H9 (cell line): Measurements from ENCODE around the gene PIK3CD. TPM values are rescaled to one million over a fixed set of nuclear protein-coding genes. Genes with fewer than 3 reads are reported as not detected.
A peak's percentile ranks its signal among the peaks of the same experiment; 100 is the strongest.

Experiments used
- DNase-seq: peaks from one replicate; pipeline ENCODE4 v3.0.0-alpha.2; 2017
- H2AFZ ChIP-seq: one replicate; pipeline ENCODE4 v1.6.1; 2013; ENCODE audit warnings: mild to moderate bottlenecking, low read length, control low read depth, moderate library complexity
- H2AK5ac ChIP-seq: 2 replicates; pipeline ENCODE4 v1.6.1; 2013; ENCODE audit warnings: low read length, control low read depth, mixed read lengths; ENCODE audit not compliant: insufficient read length
- H2BK120ac ChIP-seq: one replicate; pipeline ENCODE4 v1.6.1; 2013; ENCODE audit warnings: low read depth, mild to moderate bottlenecking, low read length, control low read depth, inconsistent platforms; ENCODE audit not compliant: poor library complexity, severe bottlenecking
- H2BK12ac ChIP-seq: 2 replicates; pipeline ENCODE4 v1.6.1; 2013; ENCODE audit warnings: low read length, control low read depth, mixed read lengths, low read depth; ENCODE audit not compliant: insufficient read length
- H2BK15ac ChIP-seq: 2 replicates; pipeline ENCODE4 v1.6.1; 2013; ENCODE audit warnings: low read depth, low read length, control low read depth
- H2BK20ac ChIP-seq: one replicate; pipeline ENCODE4 v1.6.1; 2013; ENCODE audit warnings: low read depth, mild to moderate bottlenecking, low read length, control low read depth, inconsistent platforms; ENCODE audit not compliant: poor library complexity, severe bottlenecking
- H2BK5ac ChIP-seq: 2 replicates; pipeline ENCODE4 v1.6.1; 2013; ENCODE audit warnings: low read length, control low read depth, mixed read lengths; ENCODE audit not compliant: insufficient read length
- H3K14ac ChIP-seq: 2 replicates; pipeline ENCODE4 v1.6.1; 2013; ENCODE audit warnings: low read length, control low read depth; ENCODE audit not compliant: insufficient read depth
- H3K18ac ChIP-seq: 2 replicates; pipeline ENCODE4 v1.6.1; 2013; ENCODE audit warnings: low read depth, mild to moderate bottlenecking, mixed read lengths, low read length, control low read depth; ENCODE audit not compliant: insufficient read length
- H3K23ac ChIP-seq: 2 replicates; pipeline ENCODE4 v1.6.1; 2013; ENCODE audit warnings: low read length, control low read depth, mixed read lengths, low read depth; ENCODE audit not compliant: insufficient read length
- H3K23me2 ChIP-seq: 2 replicates; pipeline ENCODE4 v1.6.1; 2013; ENCODE audit warnings: low read depth, mild to moderate bottlenecking, mixed read lengths, low read length, control low read depth; ENCODE audit not compliant: insufficient read length, poor library complexity, severe bottlenecking
- H3K27ac ChIP-seq: 2 replicates; pipeline ENCODE4 v1.5.1; 2013; ENCODE audit warnings: low read length, control low read depth, mixed read lengths, low read depth; ENCODE audit not compliant: insufficient read length
- H3K27me3 ChIP-seq: 2 replicates; pipeline ENCODE4 v1.6.1; 2013; ENCODE audit warnings: low read length, control low read depth, inconsistent platforms; ENCODE audit not compliant: insufficient read depth
- H3K4ac ChIP-seq: 2 replicates; pipeline ENCODE4 v1.6.1; 2013; ENCODE audit warnings: low read depth, mild to moderate bottlenecking, control low read depth, inconsistent platforms, low read length, moderate library complexity
- H3K4me1 ChIP-seq: 2 replicates; pipeline ENCODE4 v1.6.1; 2013; ENCODE audit warnings: low read length, control low read depth, inconsistent platforms; ENCODE audit not compliant: insufficient read depth
- H3K4me2 ChIP-seq: 2 replicates; pipeline ENCODE4 v1.6.1; 2013; ENCODE audit warnings: low read length, control low read depth, mixed read lengths; ENCODE audit not compliant: insufficient read length, insufficient read depth
- H3K56ac ChIP-seq: 2 replicates; pipeline ENCODE4 v1.6.1; 2013; ENCODE audit warnings: low read depth, mild to moderate bottlenecking, mixed read lengths, low read length, control low read depth; ENCODE audit not compliant: insufficient read length
- H3K79me1 ChIP-seq: 2 replicates; pipeline ENCODE4 v1.6.1; 2013; ENCODE audit warnings: low read depth, mild to moderate bottlenecking, moderate library complexity, low read length, control low read depth, inconsistent platforms; ENCODE audit not compliant: insufficient read depth, poor library complexity, severe bottlenecking
- H3K79me2 ChIP-seq: 2 replicates; pipeline ENCODE4 v1.6.1; 2013; ENCODE audit warnings: low read length, control low read depth, inconsistent platforms; ENCODE audit not compliant: insufficient read depth
- H3K9ac ChIP-seq: 2 replicates; pipeline ENCODE4 v1.6.1; 2013; ENCODE audit warnings: low read length, control low read depth, mixed read lengths; ENCODE audit not compliant: insufficient read length; ENCODE audit errors: extremely low read depth
- H3K9me3 ChIP-seq: one replicate; pipeline ENCODE4 v1.6.1; 2013; ENCODE audit warnings: low read depth, low read length, inconsistent platforms; ENCODE audit not compliant: control insufficient read depth
- H3T11ph ChIP-seq: one replicate; pipeline ENCODE4 v1.6.1; 2013; ENCODE audit warnings: mild to moderate bottlenecking, low read length, control low read depth, inconsistent platforms
- H4K20me1 ChIP-seq: one replicate; pipeline ENCODE4 v1.6.1; 2013; ENCODE audit not compliant: control insufficient read depth, insufficient read length, insufficient read depth
- H4K5ac ChIP-seq: 2 replicates; pipeline ENCODE4 v1.6.1; 2013; ENCODE audit warnings: low read depth, mild to moderate bottlenecking, mixed read lengths, low read length, control low read depth; ENCODE audit not compliant: insufficient read length
- H4K8ac ChIP-seq: replicated peaks from 2 replicates; pipeline ENCODE4 v1.6.1; 2013; ENCODE audit warnings: low read length, control low read depth, mixed read lengths, low read depth; ENCODE audit not compliant: insufficient read length
- H4K91ac ChIP-seq: 2 replicates; pipeline ENCODE4 v1.6.1; 2013; ENCODE audit warnings: low read depth, mild to moderate bottlenecking, moderate library complexity, mixed read lengths, low read length, control low read depth; ENCODE audit not compliant: insufficient read length
- H3K27ac Mint-ChIP-seq, 3 experiments: 2 replicates in 2 of 3; 3 replicates in 1 of 3; pipeline ENCODE4 v1.8.0; 2020 to 2021; ENCODE audit warnings: mixed read lengths in 3 of 3, mild to moderate bottlenecking in 1 of 3, moderate library complexity in 1 of 3
- H3K27me3 Mint-ChIP-seq: 2 replicates; pipeline ENCODE4 v1.8.0; 2021; ENCODE audit warnings: low read depth, mild to moderate bottlenecking, moderate library complexity, mixed read lengths
- H3K36me3 Mint-ChIP-seq, 3 experiments: 2 replicates in 2 of 3; 3 replicates in 1 of 3; pipeline ENCODE4 v1.8.0; 2020 to 2021; ENCODE audit warnings: low read depth in 3 of 3, mixed read lengths in 3 of 3; ENCODE audit not compliant: insufficient read depth in 1 of 3
- H3K4me1 Mint-ChIP-seq, 2 experiments: 2 replicates each; pipeline ENCODE4 v1.8.0; 2020; ENCODE audit warnings: mixed read lengths in 2 of 2
- H3K4me3 Mint-ChIP-seq, 2 experiments: 2 replicates in 1 of 2; 3 replicates in 1 of 2; pipeline ENCODE4 v1.8.0; 2020 to 2021; ENCODE audit warnings: mild to moderate bottlenecking in 2 of 2, mixed read lengths in 2 of 2, moderate library complexity in 1 of 2
- H3K9me3 Mint-ChIP-seq, 2 experiments: 2 replicates in 1 of 2; 3 replicates in 1 of 2; pipeline ENCODE4 v1.8.0; 2020; ENCODE audit warnings: mild to moderate bottlenecking in 2 of 2, mixed read lengths in 2 of 2, moderate library complexity in 1 of 2
- WGBS: extraction: QIAGEN DNeasy Blood & Tissue Kit; methylation state at CpG from one replicate; pipeline ENCODE4 v1.1.7; 2013; ENCODE audit warnings: missing lambda C conversion rate, low lambda C conversion rate, mixed read lengths; ENCODE audit not compliant: insufficient read length; ENCODE audit errors: extremely low coverage; 5-methylcytosine and 5-hydroxymethylcytosine counted together
- total RNA-seq: library from RNA; stranded (reverse); gene quantifications from 2 replicates; pipeline ENCODE4 v1.2.1, GENCODE V29; 2021
- TF ChIP-seq, protein P1 (sequence below): fragments of 200-600 bp; sonication (generic); conservative IDR thresholded peaks from 3 replicates; pipeline ENCODE4 v1.8.0; 2021; ENCODE audit warnings: antibody characterized with exemption, mild to moderate bottlenecking

PIK3CD gene
- total RNA-seq, 1 experiment from 2014 or later: 10.0 TPM

DNA sequence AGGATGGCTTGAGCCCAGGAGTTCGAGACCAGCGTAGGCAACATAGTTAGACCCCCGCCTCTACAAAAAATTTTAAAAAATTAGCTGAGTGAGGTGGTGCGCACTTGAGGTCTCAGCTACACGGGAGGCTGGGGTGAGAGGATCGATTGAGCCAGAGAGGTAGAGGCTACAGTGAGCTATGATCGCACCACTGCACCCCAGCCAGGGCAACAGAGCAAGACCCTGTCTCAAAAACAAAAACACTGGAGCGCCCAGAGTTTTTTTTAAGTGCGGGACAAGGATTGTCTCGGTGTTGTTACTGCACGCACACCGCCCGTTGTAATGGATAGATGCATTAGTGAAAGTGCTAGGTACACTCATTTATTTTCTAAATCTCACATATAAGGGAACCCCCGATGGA, 37.1 kb downstream of the PIK3CD start:
- peaks cover 28 to 37% of the 10 kb centered on the region in 2 experiments for H3K4me1 Mint-ChIP-seq
- no CpG with 5 or more reads among the region's 14 CpGs for WGBS
- Histone ChIP-seq H2AK5ac (no peak overlapping the region), H2BK12ac (no peak overlapping the region), H4K8ac (no peak overlapping the region), H3K4me1 (peaks cover 3% of the 10 kb centered on the region; the same call in 1 of the 2 replicates), H2BK15ac (no peak overlapping the region), H3K27ac (no peak overlapping the region), H4K91ac (no peak overlapping the region), H4K5ac (no peak overlapping the region), H2BK5ac (no peak overlapping the region), H2AFZ (no peak overlapping the region), H3K9me3 (no peaks in the 10 kb centered on the region), H2BK120ac (no peak overlapping the region), H4K20me1 (no peaks in the 10 kb centered on the region), H3K23me2 (peaks cover 32% of the 10 kb centered on the region), H3K23ac (no peak overlapping the region), H3K4me2 (peak overlapping the region; percentile 90), H3K9ac (no peak overlapping the region), H3K79me1 (no peaks in the 10 kb centered on the region), H3K79me2 (no peaks in the 10 kb centered on the region), H3K4ac (no peak overlapping the region), H3T11ph (no peak overlapping the region), H3K27me3 (peaks cover 9% of the 10 kb centered on the region; the same call in 1 of the 2 replicates), H3K14ac (no peak overlapping the region), H3K56ac (no peak overlapping the region), H3K18ac (no peak overlapping the region), H2BK20ac (no peak overlapping the region)
- DNase-seq: no peak
- H3K27ac Mint-ChIP-seq: no peak overlapping the region
- H3K36me3 Mint-ChIP-seq: peaks cover 0 to 4% (median 3%) of the 10 kb centered on the region in 3 experiments; a peak in 4 of 7 replicates
- H3K4me3 Mint-ChIP-seq: peak overlapping the region; percentile 80 to 86
- TF ChIP-seq, protein P1, sequence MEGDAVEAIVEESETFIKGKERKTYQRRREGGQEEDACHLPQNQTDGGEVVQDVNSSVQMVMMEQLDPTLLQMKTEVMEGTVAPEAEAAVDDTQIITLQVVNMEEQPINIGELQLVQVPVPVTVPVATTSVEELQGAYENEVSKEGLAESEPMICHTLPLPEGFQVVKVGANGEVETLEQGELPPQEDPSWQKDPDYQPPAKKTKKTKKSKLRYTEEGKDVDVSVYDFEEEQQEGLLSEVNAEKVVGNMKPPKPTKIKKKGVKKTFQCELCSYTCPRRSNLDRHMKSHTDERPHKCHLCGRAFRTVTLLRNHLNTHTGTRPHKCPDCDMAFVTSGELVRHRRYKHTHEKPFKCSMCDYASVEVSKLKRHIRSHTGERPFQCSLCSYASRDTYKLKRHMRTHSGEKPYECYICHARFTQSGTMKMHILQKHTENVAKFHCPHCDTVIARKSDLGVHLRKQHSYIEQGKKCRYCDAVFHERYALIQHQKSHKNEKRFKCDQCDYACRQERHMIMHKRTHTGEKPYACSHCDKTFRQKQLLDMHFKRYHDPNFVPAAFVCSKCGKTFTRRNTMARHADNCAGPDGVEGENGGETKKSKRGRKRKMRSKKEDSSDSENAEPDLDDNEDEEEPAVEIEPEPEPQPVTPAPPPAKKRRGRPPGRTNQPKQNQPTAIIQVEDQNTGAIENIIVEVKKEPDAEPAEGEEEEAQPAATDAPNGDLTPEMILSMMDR: no peak
- no peaks in the 10 kb centered on the region for H3K9me3 Mint-ChIP-seq
- peaks cover 37% of the 10 kb centered on the region for H3K27me3 Mint-ChIP-seq
